Measurements from ENCODE around the gene UBTF.

UBTF gene, protein sequence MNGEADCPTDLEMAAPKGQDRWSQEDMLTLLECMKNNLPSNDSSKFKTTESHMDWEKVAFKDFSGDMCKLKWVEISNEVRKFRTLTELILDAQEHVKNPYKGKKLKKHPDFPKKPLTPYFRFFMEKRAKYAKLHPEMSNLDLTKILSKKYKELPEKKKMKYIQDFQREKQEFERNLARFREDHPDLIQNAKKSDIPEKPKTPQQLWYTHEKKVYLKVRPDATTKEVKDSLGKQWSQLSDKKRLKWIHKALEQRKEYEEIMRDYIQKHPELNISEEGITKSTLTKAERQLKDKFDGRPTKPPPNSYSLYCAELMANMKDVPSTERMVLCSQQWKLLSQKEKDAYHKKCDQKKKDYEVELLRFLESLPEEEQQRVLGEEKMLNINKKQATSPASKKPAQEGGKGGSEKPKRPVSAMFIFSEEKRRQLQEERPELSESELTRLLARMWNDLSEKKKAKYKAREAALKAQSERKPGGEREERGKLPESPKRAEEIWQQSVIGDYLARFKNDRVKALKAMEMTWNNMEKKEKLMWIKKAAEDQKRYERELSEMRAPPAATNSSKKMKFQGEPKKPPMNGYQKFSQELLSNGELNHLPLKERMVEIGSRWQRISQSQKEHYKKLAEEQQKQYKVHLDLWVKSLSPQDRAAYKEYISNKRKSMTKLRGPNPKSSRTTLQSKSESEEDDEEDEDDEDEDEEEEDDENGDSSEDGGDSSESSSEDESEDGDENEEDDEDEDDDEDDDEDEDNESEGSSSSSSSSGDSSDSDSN

DNA sequence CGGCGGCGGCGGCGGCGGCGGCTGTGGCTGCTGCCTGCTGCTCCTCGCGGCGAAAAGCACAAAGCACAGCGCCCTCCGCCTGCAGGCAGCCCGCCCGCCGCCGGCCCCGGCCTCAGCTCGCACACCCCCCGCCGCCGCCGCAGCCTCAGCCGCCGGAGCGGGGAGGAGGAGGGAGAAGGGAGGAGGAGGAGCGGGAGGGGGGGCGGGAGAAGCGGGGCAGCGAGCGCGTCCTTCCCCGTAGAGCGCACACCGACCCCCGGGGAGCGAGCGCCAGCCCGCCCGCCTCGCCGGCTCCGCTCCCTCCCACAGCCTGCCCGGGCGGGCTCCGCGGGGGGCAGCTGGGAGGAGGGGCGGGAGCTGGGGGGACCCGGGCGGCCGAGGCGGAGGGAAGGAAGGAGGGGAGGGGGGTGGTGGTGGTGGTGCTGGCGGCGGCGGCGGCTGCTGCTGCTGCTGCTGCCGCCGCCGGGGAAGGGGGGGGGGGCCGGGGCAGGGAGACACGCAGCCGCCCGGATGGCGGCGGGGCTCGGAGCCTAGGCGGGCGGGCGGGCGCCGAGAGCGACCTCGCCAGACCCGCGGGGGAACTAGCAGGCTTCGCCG lies at the start of gene UBTF:
TSS of gene UBTF (minus strand) at position 60 of the 597 bp plus-strand sequence. CDS start 1,446 bp downstream, outside the sequence.
- DNase-seq, result peak; percentile 90

DNA sequence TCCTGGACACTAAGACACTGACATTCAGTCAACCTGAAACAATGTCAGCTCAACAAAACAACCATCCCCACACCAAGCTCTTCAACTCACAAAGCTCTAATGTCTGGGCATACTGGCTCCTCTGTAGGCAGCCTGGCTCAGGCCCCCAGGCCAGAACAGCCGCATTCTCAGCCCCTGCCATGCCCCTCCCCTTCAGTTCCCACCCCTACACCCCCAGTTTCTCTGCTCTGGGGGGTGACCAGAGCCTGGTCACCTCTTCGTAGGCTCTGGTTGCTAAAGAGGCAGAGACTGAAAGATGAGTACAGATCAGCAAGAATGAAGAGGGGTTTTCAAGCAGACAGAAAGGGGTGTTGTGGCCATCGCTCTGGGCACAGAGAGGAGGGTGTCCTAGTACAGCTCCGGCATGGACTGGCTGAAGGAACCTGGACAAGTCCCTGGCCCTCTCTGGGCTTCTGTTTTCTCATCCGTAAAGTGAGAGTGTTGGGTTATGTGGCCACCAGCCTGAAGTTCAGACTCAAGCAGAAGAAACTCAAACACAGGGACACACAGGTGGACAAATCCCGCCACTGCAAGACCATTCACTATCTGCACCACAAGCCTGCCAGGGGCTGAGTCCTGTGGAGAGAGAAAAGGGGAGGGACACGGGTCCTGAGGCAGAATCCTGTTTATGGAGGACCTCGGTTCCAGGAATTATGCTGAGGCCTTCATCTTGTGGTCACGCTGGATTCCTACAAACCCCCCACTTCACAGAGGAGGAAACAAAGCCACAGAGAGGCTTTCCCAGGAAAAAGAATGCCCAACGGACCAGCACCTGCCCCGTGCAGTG lies 49.4 kb upstream of the UBTF start:
- DNase-seq, result no peak

DNA sequence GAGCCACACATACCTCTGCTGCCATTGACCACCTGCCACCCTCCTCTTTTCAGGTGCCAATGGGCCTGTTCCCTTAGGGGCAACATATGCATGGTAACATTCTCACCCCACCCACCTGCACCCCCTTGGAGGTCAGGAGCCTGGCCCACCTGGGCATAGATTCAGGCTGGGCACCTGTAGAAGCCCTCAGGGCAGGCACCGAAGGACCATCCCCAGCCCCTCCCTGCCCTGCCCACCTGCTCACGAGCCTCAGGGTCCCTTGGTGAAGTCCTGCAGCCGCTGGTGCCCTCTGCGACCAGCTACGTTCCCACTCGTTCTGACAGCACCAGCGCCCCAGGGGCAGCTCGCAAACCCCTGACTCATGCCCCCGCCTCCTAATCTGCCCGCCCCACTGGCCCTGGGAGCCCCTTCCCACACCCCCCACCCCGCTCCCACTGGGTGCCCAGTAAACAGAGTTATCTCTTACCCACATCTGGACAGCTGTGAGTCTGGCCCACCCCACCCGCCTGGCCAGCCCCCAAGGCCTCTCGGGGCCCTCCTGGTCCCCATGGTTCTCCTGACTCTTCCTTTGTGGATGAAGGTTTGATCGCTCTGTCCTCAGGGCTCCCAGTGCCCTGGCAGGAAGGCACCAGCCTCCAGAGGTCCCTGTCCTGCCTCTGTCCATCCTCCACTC lies 48.5 kb upstream of the UBTF start, which contains the start of gene SLC4A1:
TSS of gene SLC4A1 (minus strand) at position 318 of the 673 bp plus-strand sequence. CDS start 5,269 bp downstream, outside the sequence.
- DNase-seq, result no peak

DNA sequence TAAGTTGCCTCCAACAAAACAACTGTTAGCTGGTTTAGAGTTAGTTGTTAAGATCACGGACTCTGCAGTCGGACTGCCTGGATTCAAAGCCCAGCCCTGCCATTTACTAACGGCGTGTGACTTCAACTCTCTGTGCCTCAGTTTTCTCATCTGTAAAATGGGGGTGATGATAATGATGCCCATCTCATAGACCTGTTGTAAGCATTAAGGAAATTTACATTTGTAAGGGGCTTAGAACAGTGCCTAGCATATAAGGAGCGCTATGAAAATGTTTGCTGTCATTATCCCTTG lies 47.6 kb upstream of the UBTF start:
- DNase-seq, result no peak

DNA sequence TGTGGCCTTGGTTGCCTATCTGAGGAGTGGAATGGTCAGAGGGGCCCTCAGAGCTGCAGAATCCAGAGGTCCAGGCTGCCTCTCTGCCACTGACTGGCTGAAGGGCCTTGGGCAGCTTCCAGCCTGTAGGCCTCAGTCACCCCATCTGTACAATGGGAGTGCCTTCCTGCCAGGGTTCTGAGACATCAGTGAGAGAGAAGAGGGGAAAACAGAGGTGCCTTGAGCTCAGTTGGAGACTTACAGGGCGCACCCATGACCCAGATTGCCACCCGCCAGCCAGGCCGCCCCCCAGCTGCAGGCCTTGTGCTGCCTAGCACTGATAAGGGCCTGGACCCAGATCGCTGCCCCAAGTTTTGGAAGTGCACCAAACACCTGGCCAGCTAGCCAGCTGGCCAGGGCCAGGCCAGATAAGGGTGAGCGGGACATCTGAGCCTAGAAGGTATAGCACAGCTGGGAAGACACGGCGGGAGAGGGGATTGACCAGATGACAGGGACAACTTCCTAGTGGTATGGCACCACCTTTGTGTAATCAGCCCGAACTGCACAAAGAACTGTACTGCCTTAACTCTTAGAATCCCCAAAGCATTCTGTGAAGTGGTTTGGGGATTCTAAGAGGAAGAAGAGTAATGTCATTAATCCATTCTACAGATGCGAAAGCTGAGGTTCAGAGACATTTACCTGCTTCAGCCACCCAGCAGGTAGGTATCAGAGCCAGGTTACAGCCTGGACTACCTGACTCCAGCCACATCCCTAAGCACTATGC lies 47.1 kb upstream of the UBTF start:
- no peak for DNase-seq

DNA sequence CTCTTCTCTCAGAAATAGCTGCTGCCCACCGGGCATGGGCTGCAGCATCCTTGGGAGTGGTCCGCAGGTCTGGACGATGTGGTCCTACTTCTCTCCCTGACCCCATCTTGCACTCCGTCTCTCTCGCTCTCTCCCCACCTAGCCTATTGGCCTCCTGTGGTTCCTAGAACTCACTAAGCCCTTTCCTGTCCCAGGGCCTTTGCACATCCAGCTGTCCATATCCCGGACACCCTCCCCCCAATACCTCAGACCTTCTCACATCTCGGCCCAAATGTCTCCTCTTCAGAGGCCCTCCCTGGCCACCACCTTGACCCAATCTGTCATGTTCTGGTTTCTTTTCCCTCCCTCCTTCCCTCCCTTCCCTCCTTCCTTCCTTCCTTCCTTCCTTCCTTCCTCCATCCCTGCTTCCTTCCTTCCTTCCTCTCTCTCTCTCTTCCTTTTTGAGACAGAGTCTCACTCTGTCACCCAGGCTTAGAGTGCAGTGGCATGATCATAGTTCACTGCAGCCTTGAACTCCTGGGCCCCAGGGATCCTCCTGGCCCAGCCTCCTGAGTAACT lies 43.9 kb upstream of the UBTF start:
- no peak for DNase-seq

DNA sequence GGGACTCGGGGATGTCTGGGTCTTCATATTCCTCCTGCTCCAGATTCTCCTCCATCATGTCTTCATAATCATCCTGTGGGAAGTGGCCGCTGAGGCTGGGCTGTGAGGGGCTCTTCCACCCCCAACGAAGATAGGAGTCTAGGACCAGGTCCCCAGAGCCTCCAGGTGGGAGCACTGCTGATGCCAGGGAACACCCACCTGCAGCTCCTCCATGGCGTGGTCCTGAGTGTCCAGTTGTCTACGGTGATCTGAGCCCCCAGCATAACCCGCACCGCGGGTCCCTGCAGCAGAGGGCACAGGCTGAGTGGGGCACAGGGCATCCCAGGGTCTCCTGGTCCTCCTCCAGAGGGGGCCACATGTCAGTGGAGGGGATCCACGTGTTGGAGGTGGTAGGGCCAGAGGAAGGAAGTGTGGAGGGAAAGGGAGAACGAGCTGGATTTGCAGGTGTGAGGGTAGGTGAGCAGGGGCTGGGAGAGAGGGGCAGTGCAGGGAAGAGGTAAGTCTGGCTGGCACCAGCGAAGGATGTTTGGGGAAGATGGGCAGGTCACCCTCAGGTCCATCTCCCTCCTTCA lies 43.3 kb upstream of the UBTF start:
- no peak for DNase-seq

DNA sequence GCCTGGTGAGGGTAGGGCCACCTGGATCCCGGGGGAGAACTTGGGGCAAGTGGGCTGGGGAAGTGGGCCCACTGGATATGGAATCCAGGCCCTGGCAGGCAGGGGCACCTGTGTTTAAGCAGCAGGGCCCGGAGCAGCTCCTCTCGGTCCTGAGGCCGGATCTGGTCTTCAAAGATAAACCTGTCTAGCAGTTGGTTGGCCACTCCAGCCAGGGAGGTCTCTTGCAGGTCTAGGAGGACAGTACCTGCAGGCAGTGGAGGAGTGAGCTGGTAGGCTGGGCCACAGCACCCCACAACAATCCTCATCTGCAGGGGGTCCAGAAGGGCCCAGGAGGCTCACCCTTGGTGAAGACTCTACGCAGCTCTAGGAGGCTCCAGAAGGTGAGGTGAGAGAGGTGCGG lies 40.8 kb upstream of the UBTF start:
- no peak for DNase-seq

DNA sequence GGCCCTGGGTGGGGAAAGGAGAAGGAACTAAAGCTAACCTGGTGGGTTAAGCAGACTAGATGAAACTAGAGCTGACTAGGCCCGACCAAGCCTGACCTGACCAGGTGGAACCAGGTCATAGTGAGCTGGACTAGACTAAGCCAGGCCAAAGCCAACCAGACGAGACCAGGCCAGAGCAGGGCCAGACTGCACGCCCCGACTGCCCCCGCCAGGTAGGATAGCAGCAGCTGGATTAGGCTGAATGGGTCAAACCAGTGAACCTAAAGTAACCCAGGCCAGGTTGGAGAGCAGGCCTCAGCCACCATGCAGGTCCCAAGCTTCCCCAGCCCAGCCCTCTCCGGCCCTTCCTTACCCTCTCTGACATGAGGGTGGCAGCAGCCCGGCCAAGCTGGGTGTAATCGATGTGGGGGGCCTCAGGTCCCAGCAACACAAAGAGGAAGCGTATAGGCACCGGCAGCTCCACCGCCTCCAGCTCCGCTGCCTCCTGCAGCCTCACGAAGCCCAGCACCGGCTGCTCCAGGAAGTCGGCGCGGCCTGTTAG lies 39.4 kb upstream of the UBTF start:
- no peak for DNase-seq

DNA sequence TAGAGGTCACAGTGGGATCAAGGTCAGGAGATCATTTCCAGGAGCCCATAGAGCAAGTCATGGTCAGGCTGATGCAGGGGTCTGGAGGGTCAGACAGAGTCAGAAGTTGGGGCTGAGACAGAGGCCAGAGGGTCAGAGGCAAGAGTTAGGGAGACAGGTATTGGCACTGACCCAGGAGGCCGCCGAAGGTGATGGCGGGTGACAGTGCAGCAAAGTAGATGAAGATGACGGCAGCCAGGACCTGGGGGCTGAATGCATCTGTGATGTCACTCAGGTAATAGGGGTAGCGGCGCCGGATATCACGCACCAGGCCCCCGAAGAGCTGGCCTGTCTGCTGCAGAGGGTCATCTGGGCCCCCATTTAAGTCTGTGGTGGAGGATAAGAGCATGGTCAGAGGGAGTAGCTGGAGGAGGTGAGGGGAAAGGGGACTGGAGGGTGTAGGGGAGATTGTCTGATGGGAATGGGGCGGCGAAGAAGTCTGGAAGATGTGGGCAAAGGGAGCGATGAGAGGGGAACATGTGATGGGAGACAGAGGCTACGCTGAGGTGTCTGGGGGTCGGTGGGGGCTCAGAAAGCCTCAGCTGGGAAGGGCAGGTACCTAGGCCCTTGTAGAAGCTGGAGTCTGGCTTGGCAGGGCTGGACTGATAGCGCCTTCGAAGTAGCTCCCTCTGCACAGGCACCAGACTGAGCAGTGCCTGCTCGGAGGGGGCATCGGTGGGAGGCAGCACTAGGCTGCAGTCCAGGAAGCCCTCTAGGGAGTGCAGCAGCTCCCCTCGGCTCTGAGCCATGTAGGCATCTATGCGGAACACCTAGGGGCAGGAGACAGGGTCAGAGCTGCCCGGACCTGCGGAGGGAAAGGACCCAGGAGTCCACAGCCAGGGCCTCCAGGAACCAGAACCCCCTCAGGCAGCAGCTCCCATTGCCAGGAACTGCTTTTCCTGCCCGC lies 38.6 kb upstream of the UBTF start:
- no peak for DNase-seq

DNA sequence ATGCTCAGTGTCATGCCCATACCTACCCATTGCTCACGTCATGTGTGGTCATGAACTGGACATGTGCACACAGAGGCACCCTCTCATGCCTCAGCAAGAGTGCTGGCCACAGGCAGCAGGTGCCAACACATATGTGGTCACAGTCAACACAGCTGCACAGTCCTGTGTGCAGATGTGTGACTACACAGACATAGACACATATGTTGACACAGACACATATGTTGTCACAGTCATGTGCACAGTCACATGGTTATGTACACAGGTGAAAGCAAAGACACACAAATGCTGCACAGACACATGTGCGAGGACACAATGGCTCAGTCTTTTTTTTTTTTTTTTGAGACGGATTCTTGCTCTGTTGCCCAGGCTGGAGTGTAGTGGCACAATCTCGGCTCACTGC lies 37.2 kb upstream of the UBTF start:
- no peak for DNase-seq

DNA sequence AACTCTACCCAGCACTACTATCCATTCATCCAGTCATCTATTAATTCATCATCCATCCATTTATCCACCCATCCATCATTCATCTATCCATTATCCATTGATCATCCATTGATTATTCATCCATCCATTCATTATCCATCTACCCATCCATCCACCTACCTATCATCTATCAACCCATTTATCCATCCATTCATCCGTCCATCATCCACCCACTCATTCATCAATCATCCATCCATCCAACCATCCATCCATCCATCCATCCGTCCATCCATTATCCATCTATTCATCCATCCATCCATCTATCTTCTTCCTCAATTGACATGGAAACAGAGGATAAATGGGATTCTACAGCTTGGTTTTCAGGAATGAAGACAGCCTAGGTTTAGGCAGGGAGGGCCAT lies 36.4 kb upstream of the UBTF start:
- DNase-seq, result no peak

DNA sequence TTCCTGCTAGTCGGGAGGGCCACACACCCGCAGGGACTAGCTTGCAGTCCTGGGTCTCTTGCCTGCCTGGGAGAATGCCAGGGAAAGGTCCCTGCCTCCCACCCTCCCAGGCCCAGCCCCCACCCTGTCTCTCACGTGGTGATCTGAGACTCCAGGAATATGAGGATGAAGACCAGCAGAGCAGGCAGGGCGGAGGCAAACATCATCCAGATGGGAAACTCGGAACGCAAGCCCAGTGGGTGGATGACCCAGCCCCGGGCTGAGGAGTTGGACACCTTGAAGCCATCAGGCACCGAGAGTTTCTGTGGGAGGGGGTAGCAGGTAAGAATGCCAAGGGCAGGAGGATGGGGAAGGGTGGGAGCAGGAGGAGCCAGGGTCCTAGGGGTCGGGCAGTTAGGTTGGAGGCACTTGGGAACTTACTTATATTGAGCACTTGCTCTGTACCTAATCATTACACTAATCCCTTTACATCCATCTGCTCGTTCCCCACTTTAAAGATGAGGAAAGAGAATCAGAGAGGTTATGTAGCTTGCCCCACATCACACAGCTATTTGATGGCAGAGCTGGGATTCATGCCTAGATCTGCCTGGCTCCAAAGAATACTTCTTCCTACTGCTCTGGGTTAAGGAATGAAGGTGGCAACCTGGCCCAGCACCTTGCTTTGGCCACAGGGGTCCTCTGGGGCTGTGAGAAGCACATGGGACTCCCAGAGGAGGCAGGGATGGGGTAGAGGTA lies 35.1 kb upstream of the UBTF start:
- no peak for DNase-seq

DNA sequence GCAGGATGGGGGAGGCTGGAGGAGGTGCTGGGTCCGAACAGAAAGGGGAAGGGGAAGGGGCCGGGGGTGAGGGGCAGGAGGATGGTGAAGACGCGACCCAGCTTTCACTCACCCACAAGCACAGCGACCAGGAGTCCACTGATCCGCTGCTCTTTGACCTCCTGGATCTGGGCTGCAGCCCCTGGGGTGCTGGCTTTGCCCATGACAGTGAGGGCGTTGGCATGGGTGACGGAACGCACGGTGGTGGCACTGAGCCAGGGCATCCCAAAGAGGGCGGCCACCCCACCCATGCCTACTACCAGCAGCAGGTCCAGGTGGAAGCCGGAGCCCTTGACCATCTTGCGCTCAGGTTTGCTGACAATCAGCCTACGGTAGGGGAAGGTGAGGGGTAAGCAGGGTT lies 33.5 kb upstream of the UBTF start:
- no peak for DNase-seq

DNA sequence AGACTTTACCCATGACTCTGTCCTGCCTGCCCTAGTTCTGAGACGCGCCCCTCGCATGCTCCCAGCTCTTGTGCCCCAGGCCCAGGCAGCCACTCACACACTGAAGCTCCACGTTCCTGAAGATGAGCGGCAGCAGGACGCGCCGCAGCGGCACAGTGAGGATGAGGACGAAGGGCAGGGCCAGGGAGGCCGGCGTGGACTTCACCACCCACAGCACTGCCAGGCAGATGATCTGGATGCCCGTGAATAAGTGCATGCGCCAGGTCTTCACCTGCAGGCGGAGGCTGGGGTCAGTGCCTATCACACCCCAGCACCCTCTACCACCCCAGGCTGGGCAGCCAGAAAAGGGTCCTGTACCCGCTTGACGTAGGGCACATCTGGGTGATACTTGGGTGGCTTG lies 31.6 kb upstream of the UBTF start:
- DNase-seq, result no peak

DNA sequence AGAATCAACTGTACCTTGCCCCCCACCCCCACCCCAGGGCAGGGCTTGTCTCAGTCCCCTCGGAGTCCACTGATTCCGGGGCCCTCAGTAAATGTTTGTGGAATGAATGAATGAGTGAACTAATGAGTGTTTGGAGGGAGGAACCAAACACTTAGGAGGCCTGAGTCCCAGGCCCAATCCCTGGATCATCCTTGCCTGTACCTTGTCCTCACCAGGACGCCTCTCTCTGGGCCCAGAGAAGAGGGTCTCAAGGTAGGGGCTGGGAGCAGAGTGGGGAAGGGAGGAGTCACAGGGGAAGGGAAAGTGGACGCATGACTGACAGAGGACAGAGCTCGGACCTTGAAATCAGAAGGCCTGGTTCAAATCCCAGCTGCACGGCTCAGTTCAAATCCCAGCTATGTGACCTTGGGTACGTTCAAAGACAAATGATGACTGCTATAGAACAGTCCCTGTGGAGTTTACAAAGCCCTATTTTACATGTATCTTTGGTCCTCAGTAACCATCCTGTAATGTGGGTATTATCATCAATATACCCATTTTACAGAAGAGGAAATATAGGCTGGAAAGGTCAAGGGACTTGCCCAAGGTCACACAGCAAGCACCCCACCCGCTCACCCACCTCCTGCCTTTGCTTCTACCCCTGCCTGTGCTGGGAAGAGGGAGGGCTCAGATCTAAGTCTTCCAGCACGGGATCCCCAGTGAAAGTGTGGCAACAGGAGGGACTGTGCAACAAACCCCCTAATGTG lies 30.2 kb upstream of the UBTF start:
- no peak for DNase-seq

DNA sequence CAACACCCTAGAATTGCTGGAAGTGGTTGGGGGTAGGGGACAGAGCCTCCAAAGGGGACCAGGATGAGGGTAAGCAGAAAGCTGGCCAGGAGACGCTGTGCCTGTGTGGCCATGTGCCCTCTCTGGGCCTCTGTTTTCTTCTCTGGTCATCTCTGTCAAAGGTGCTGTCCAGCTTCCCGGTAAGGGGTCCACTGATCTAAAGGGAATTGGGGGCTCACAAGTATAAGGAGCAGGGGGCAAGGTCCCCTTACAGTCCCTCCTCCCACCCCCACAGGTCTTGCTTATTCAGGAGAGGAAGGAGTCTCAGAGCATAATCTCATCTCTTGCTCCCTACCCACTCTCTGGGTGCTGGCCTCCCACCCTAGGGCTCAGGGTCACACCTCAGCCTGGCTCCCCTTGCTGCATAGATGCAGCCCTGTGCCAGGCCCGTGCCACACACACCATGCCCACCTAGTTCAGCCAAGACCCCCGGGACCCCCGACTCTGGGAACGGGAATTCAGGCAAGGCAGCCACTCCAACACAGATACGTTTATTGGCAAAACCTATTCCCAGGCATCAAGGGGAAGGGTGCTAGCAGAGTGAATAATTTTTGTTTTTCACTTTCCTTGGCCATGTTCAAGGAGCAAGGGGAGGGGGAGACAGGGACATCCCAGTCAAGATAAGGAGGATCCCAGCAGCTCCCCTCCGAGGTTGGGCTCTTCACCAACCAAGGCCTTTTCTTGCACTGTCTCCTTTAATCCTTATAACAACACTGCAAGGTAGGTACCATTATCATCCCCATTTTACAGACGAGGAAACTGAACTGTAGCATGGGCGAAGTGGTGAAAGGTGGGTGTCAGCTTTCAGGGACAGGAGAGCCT lies 28.6 kb upstream of the UBTF start:
- DNase-seq, result no peak

All from activated effector memory CD4-positive, alpha-beta T cell treated with anti-CD3 and anti-CD28 coated beads, Interleukin-2, amount 50 U/mL, for 16 hours (primary cell).